ACC112 (cell line): ENCODE results near the gene MAMDC2.

Experiments used
- H2AFZ ChIP-seq: fragments of 200-600 bp; sonication (generic); one replicate; pipeline ENCODE4 v1.6.0; 2017; ENCODE audit warnings: antibody characterized with exemption, low read length; ENCODE audit not compliant: unreplicated experiment
- H3K27ac ChIP-seq: fragments of 200-600 bp; sonication (generic); 2 replicates; pipeline ENCODE4 v1.5.1; 2014; ENCODE audit warnings: low read depth, mild to moderate bottlenecking, antibody characterized with exemption, low read length, moderate library complexity
- H3K27me3 ChIP-seq: fragments of 200-600 bp; sonication (generic); 2 replicates; pipeline ENCODE4 v1.6.1; 2014; ENCODE audit warnings: mild to moderate bottlenecking, antibody characterized with exemption, low read length, moderate library complexity, mixed read lengths; ENCODE audit not compliant: insufficient read depth
- H3K36me3 ChIP-seq: fragments of 200-600 bp; sonication (generic); 2 replicates; pipeline ENCODE4 v1.6.1; 2016; ENCODE audit warnings: mild to moderate bottlenecking, antibody characterized with exemption, low read length, moderate library complexity, mixed read lengths; ENCODE audit not compliant: insufficient read depth
- H3K4me1 ChIP-seq: fragments of 200-600 bp; sonication (generic); one replicate; pipeline ENCODE4 v1.6.1; 2016; ENCODE audit warnings: low read length, mixed read lengths; ENCODE audit not compliant: insufficient read depth, unreplicated experiment, control insufficient read depth
- H3K4me3 ChIP-seq: fragments of 200-600 bp; sonication (generic); 2 replicates; pipeline ENCODE4 v1.5.1; 2014; ENCODE audit warnings: mild to moderate bottlenecking, low read depth, low read length
- H3K79me2 ChIP-seq: fragments of 200-600 bp; sonication (generic); one replicate; pipeline ENCODE4 v1.6.0; 2016; ENCODE audit warnings: low read length; ENCODE audit not compliant: control insufficient read depth, unreplicated experiment, insufficient read depth

The MAMDC2 gene

GRCh38 chr9:70085241-70085640 is 41.6 kb downstream of the MAMDC2 start:
- no peaks in the 10 kb centered on the region for H3K27me3 ChIP-seq
- H3K79me2 ChIP-seq: no peaks in the 10 kb centered on the region
- no peak overlapping the region for H3K27ac ChIP-seq
- H3K36me3 ChIP-seq: no peaks in the 10 kb centered on the region
- H3K4me1 ChIP-seq: peaks cover 14% of the 10 kb centered on the region
- no peak overlapping the region for H3K4me3 ChIP-seq
- no peak overlapping the region for H2AFZ ChIP-seq

- Histone ChIP-seq H3K4me1 (no peaks in the 10 kb centered on the region), H3K4me3 (no peak overlapping the region), H3K27me3 (no peaks in the 10 kb centered on the region), H2AFZ (no peak overlapping the region), H3K36me3 (no peaks in the 10 kb centered on the region), H3K79me2 (no peaks in the 10 kb centered on the region), H3K27ac (no peak overlapping the region)
These were observed 47.5 kb downstream of the MAMDC2 start for GRCh38 chr9:70091103-70091502.

- Histone ChIP-seq H3K79me2 (no peaks in the 10 kb centered on the region), H3K27ac (no peak overlapping the region), H3K36me3 (no peaks in the 10 kb centered on the region), H2AFZ (no peak overlapping the region), H3K4me1 (no peaks in the 10 kb centered on the region), H3K27me3 (no peaks in the 10 kb centered on the region), H3K4me3 (no peak overlapping the region)
These were observed 47.9 kb downstream of the MAMDC2 start for GRCh38 chr9:70091572-70091971.

GRCh38 chr9:70092190-70092589 is 48.5 kb downstream of the MAMDC2 start:
- no peaks in the 10 kb centered on the region for H3K27me3 ChIP-seq
- H3K4me3 ChIP-seq: no peak overlapping the region
- H3K27ac ChIP-seq: no peak overlapping the region
- H3K79me2 ChIP-seq: no peaks in the 10 kb centered on the region
- H3K4me1 ChIP-seq: no peaks in the 10 kb centered on the region
- no peaks in the 10 kb centered on the region for H3K36me3 ChIP-seq
- H2AFZ ChIP-seq: no peak overlapping the region

- Histone ChIP-seq H3K4me3 (no peak overlapping the region), H2AFZ (no peak overlapping the region), H3K27ac (no peak overlapping the region), H3K36me3 (no peaks in the 10 kb centered on the region), H3K4me1 (no peaks in the 10 kb centered on the region), H3K27me3 (no peaks in the 10 kb centered on the region), H3K79me2 (no peaks in the 10 kb centered on the region)
These were observed 49.4 kb downstream of the MAMDC2 start for GRCh38 chr9:70093095-70093494.

GRCh38 chr9:70093944-70094343 is 50.3 kb downstream of the MAMDC2 start:
- Histone ChIP-seq H3K4me3 (no peak overlapping the region), H3K27ac (no peak overlapping the region), H3K4me1 (no peaks in the 10 kb centered on the region), H3K27me3 (no peaks in the 10 kb centered on the region), H2AFZ (no peak overlapping the region), H3K79me2 (no peaks in the 10 kb centered on the region), H3K36me3 (no peaks in the 10 kb centered on the region)

- H3K4me1 ChIP-seq: no peaks in the 10 kb centered on the region
- no peak overlapping the region for H3K27ac ChIP-seq
- no peaks in the 10 kb centered on the region for H3K36me3 ChIP-seq
- H3K27me3 ChIP-seq: no peaks in the 10 kb centered on the region
- H3K4me3 ChIP-seq: no peak overlapping the region
- H2AFZ ChIP-seq: no peak overlapping the region
- no peaks in the 10 kb centered on the region for H3K79me2 ChIP-seq
These were observed 51.1 kb downstream of the MAMDC2 start for GRCh38 chr9:70094747-70095146.

GRCh38 chr9:70097187-70097586 is 53.5 kb downstream of the MAMDC2 start:
- Histone ChIP-seq H3K27ac (no peak overlapping the region), H3K79me2 (no peaks in the 10 kb centered on the region), H3K36me3 (no peaks in the 10 kb centered on the region)

GRCh38 chr9:70100362-70100761 is 56.7 kb downstream of the MAMDC2 start:
- no peak overlapping the region for H3K27ac ChIP-seq
- no peak overlapping the region for H2AFZ ChIP-seq
- H3K4me3 ChIP-seq: no peak overlapping the region
- no peaks in the 10 kb centered on the region for H3K4me1 ChIP-seq
- H3K27me3 ChIP-seq: no peaks in the 10 kb centered on the region
- no peaks in the 10 kb centered on the region for H3K36me3 ChIP-seq
- H3K79me2 ChIP-seq: no peaks in the 10 kb centered on the region

More at GRCh38 chr9:70097187-70097586, 53.5 kb downstream of the MAMDC2 start:
- Histone ChIP-seq H2AFZ (no peak overlapping the region), H3K27me3 (no peaks in the 10 kb centered on the region), H3K4me1 (no peaks in the 10 kb centered on the region), H3K4me3 (no peak overlapping the region)

- Histone ChIP-seq H3K27ac (no peak overlapping the region), H3K4me1 (no peaks in the 10 kb centered on the region), H3K79me2 (no peaks in the 10 kb centered on the region), H3K4me3 (no peak overlapping the region), H2AFZ (no peak overlapping the region), H3K27me3 (no peaks in the 10 kb centered on the region), H3K36me3 (no peaks in the 10 kb centered on the region)
These were observed 57.6 kb downstream of the MAMDC2 start for GRCh38 chr9:70101265-70101664.

GRCh38 chr9:70105147-70105546 is 61.5 kb downstream of the MAMDC2 start:
- Histone ChIP-seq H3K79me2 (no peaks in the 10 kb centered on the region), H3K4me1 (no peaks in the 10 kb centered on the region), H3K4me3 (no peak overlapping the region), H3K27ac (no peak overlapping the region), H2AFZ (no peak overlapping the region), H3K27me3 (no peaks in the 10 kb centered on the region), H3K36me3 (no peaks in the 10 kb centered on the region)
